Measurements from ENCODE around the gene UBASH3B. TPM values are rescaled to one million over a fixed set of nuclear protein-coding genes. Genes with fewer than 3 reads are reported as not detected.

Gene UBASH3B
- total RNA-seq, 1 donor from 2014 or later: 64.6 TPM

GRCh38 chr11:122743949-122744348, 88.4 kb downstream of the UBASH3B start:
- no peak overlapping the region for H3K4me3 ChIP-seq (ENCODE audit: low read depth, low read length)
- no peak for TF ChIP-seq CTCF (conservative IDR thresholded peaks at IDR 0.05; ENCODE audit: low read depth, low read length)
- no peak for DNase-seq (ENCODE audit: low read depth)

- no peak for DNase-seq (ENCODE audit: low read depth)
- TF ChIP-seq CTCF (conservative IDR thresholded peaks at IDR 0.05; ENCODE audit: low read depth, low read length): no peak
- no peak overlapping the region for H3K4me3 ChIP-seq (ENCODE audit: low read depth, low read length)
Measured at GRCh38 chr11:122744357-122744756, 88.8 kb downstream of the UBASH3B start.

- DNase-seq (ENCODE audit: low read depth): no peak
- no peak for TF ChIP-seq CTCF (conservative IDR thresholded peaks at IDR 0.05; ENCODE audit: low read depth, low read length)
- H3K4me3 ChIP-seq (ENCODE audit: low read depth, low read length): no peak overlapping the region
Measured at GRCh38 chr11:122745111-122745510, 89.6 kb downstream of the UBASH3B start.

- no peak overlapping the region for H3K4me3 ChIP-seq (ENCODE audit: low read depth, low read length)
- no peak for DNase-seq (ENCODE audit: low read depth)
- TF ChIP-seq CTCF (conservative IDR thresholded peaks at IDR 0.05; ENCODE audit: low read depth, low read length): no peak
Measured at GRCh38 chr11:122746050-122746478, 90.5 kb downstream of the UBASH3B start.

GRCh38 chr11:122746611-122747244, 91.2 kb downstream of the UBASH3B start:
- no peak for TF ChIP-seq CTCF (conservative IDR thresholded peaks at IDR 0.05; ENCODE audit: low read depth, low read length)
- DNase-seq (ENCODE audit: low read depth): no peak
- H3K4me3 ChIP-seq (ENCODE audit: low read depth, low read length): no peak overlapping the region

- TF ChIP-seq CTCF (conservative IDR thresholded peaks at IDR 0.05; ENCODE audit: low read depth, low read length): no peak
- H3K4me3 ChIP-seq (ENCODE audit: low read depth, low read length): no peak overlapping the region
- no peak for DNase-seq (ENCODE audit: low read depth)
Measured at GRCh38 chr11:122747351-122747781, 91.8 kb downstream of the UBASH3B start.

Measured in epithelial cell of proximal tubule (primary cell).